Skeletal muscle tissue (tissue), 4 donors: ENCODE data around the gene SMOC2. TPM values are rescaled to one million over a fixed set of nuclear protein-coding genes. Genes with fewer than 3 reads are reported as not detected.

ENCODE experiments used
- H3K27ac ChIP-seq: one replicate; pipeline ENCODE4 v1.7.0; 2013; ENCODE audit warnings: mild to moderate bottlenecking, low read depth, low read length, inconsistent platforms
- H3K27me3 ChIP-seq, 3 donors: one replicate each; pipeline ENCODE4 v1.7.0; 2013; ENCODE audit warnings: low read length in 3 of 3; ENCODE audit not compliant: control insufficient read depth in 3 of 3, insufficient read depth in 3 of 3
- H3K36me3 ChIP-seq, 3 donors: one replicate each; pipeline ENCODE4 v1.7.0; 2013; ENCODE audit warnings: low read length in 3 of 3; ENCODE audit not compliant: control insufficient read depth in 3 of 3, insufficient read depth in 3 of 3
- H3K4me1 ChIP-seq, 3 donors: one replicate each; pipeline ENCODE4 v1.7.0; 2013; ENCODE audit warnings: low read length in 3 of 3, mild to moderate bottlenecking in 3 of 3; ENCODE audit not compliant: control insufficient read depth in 3 of 3, insufficient read depth in 3 of 3
- H3K4me3 ChIP-seq, 3 donors: one replicate each; pipeline ENCODE4 v1.7.0; 2013; ENCODE audit warnings: low read length in 3 of 3
- H3K9ac ChIP-seq, 3 donors: one replicate each; pipeline ENCODE4 v1.7.0; 2013; ENCODE audit warnings: low read length in 3 of 3, mild to moderate bottlenecking in 3 of 3, moderate library complexity in 2 of 3, low read depth in 1 of 3
- H3K9me3 ChIP-seq, 3 donors: one replicate each; pipeline ENCODE4 v1.7.0; 2013; ENCODE audit warnings: low read length in 3 of 3; ENCODE audit not compliant: control insufficient read depth in 3 of 3
- total RNA-seq: library from RNA; depleted of rRNA; stranded (reverse); fragments of >200 nt; gene quantifications from one replicate; pipeline ENCODE4 v1.2.3, GENCODE V29; 2014
- donor health status: Osteomylitis.

Gene SMOC2
- total RNA-seq, 1 donor from 2014 or later = 26.6 TPM

DNA sequence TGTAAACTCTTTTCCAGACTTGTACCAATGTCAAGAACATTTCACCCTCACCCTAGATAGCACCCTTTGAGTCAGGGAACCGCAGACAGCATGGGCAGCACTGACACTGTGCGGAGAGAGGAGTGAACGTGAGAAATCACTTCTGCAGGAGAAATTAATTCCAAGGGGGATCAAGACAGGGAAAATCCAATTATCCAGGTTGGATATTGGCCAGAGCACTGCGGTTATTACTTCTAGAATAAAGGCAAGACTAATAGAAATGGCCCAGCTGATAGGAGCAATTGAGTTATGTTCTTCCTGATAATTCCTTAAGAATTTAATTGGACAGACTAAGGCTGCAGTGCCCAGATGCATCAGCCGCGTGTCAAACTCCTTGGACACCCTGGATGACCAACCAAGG is 179.6 kb downstream of the SMOC2 start:
- Histone ChIP-seq H3K27me3 (peaks cover 0 to 5% (median 0%) of the 10 kb centered on the region in 3 donors), H3K9ac (no peak overlapping the region), H3K4me1 (peaks cover 0 to 9% (median 3%) of the 10 kb centered on the region in 3 donors), H3K36me3 (peaks cover 0 to 2% (median 0%) of the 10 kb centered on the region in 3 donors), H3K9me3 (no peaks in the 10 kb centered on the region), H3K27ac (no peak overlapping the region), H3K4me3 (no peak overlapping the region)

DNA sequence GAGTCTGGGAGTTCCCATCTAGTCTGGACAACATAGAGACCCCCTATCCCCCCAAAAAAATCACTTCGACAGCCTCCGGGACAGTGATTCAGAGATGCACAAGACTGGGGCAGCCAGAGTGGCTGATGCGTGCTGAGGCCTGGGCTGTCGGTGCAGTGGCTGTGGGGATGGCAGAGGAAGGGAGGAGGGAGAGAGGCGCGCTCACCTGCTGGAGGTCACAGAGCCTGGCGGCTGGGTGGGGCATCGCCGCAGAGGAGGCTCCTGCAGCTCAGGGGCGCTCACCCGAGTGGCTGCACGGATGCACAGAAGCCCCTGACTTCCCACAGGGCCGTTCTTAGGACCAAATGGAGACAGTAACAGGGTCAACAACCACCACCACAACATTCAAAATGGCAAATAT is 182.8 kb downstream of the SMOC2 start:
- peaks cover 0 to 4% (median 0%) of the 10 kb centered on the region in 3 donors for H3K4me1 ChIP-seq

DNA sequence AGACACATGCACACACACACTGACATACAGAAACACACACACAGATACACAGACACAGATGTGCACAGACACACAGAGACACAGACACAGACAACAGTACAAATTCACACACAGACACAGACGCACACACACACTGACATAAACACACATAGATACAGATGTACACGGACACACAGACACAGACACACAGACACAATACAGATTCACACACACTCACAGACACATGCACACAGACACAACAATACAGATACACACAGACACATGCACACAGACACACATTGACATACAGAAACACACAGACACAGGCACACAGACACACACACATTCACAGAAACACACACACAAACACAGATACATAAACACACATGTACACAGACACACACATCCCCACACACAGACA is 183.6 kb downstream of the SMOC2 start:
- H3K4me1 ChIP-seq = peaks cover 0 to 3% (median 0%) of the 10 kb centered on the region in 3 donors
- no peak overlapping the region for H3K27ac ChIP-seq
- peaks cover 0 to 2% (median 0%) of the 10 kb centered on the region in 3 donors for H3K36me3 ChIP-seq
- no peak overlapping the region for H3K9ac ChIP-seq
- H3K9me3 ChIP-seq = no peaks in the 10 kb centered on the region
- H3K27me3 ChIP-seq = peaks cover 0 to 5% (median 0%) of the 10 kb centered on the region in 3 donors
- H3K4me3 ChIP-seq = no peak overlapping the region

More for the DNA sequence above, 182.8 kb downstream of the SMOC2 start:
- peaks cover 0 to 5% (median 0%) of the 10 kb centered on the region in 3 donors for H3K27me3 ChIP-seq
- peaks cover 0 to 2% (median 0%) of the 10 kb centered on the region in 3 donors for H3K36me3 ChIP-seq
- H3K9me3 ChIP-seq = no peaks in the 10 kb centered on the region
- H3K27ac ChIP-seq = no peak overlapping the region
- H3K4me3 ChIP-seq = no peak overlapping the region
- no peak overlapping the region for H3K9ac ChIP-seq

DNA sequence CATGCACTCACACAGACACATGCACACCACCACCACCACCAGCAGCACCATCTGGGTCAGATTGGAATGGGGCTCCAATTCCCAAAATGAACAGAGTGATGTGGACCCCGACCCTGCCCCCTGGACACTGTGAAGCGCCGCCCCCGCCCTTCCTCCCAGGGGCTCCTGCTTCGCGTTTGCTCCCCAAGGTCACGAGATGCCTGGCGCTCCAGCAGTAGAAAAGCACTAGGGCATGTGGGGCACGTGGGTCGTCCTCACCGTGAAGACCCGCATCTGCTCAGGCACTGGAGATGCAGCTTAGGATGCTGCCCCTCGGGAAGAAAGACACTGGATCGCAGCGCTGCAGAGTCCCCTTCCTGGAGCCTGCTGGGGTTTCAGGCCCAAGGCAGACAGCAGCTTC is 184.0 kb downstream of the SMOC2 start:
- no peaks in the 10 kb centered on the region for H3K4me1 ChIP-seq
- H3K9me3 ChIP-seq = no peaks in the 10 kb centered on the region
- peaks cover 0 to 2% (median 0%) of the 10 kb centered on the region in 3 donors for H3K36me3 ChIP-seq
- H3K4me3 ChIP-seq = no peak overlapping the region
- peaks cover 0 to 5% (median 0%) of the 10 kb centered on the region in 3 donors for H3K27me3 ChIP-seq
- no peak overlapping the region for H3K9ac ChIP-seq
- H3K27ac ChIP-seq = no peak overlapping the region

DNA sequence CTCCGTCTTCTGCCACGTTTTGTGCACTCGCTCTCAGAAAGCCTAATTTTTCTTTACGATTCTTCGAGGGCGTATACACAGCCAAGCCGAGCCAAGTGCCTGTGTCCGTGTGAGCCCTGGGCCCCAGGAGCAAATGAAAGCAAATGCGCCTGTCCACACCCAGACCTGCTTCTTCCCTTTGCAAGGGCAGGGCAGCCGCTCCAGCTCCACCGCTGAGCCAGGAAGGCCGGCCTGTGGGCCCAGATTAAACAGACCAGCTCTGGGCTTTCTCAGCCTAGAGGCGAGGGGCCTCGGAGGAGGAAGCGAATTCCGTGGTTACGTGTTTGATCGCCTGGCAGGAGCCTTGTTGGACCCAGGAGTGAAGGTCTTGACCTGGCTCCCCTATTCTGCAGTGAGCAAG is 184.6 kb downstream of the SMOC2 start:
- no peaks in the 10 kb centered on the region for H3K9me3 ChIP-seq
- peaks cover 0 to 5% (median 0%) of the 10 kb centered on the region in 3 donors for H3K27me3 ChIP-seq
- no peak overlapping the region for H3K27ac ChIP-seq
- peaks cover 0 to 2% (median 0%) of the 10 kb centered on the region in 3 donors for H3K36me3 ChIP-seq
- H3K9ac ChIP-seq = no peak overlapping the region
- no peak overlapping the region for H3K4me3 ChIP-seq
- no peaks in the 10 kb centered on the region for H3K4me1 ChIP-seq

DNA sequence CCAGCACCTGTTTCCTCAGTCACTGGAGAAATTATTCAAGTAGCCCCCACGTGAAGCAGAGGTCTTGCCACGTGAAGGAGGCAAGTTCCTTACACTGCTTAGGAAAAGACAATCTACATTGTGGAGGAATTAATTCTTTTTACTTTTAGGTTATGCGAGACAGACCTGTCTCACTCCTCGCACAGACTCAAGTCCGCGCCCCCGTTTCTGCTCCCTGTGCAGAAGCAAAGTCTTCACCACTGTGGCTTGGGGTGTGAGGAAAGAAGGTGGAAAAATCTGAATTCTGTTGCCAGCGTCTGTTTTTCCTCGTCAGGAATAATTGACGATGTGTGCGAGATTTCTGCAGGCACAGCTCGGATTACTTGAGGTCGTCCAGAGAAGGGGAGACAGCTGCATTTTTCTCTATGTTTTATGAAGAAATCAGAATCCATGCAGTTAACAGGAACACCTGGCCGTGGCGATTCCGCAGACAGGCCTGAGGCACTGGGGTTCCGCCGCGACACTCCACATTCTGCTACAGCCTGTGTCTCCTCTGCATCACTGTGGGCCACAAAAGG is 185.1 kb downstream of the SMOC2 start:
- H3K4me1 ChIP-seq = no peaks in the 10 kb centered on the region
- no peak overlapping the region for H3K4me3 ChIP-seq
- no peaks in the 10 kb centered on the region for H3K9me3 ChIP-seq
- H3K9ac ChIP-seq = no peak overlapping the region
- no peak overlapping the region for H3K27ac ChIP-seq
- peaks cover 0 to 2% (median 0%) of the 10 kb centered on the region in 3 donors for H3K36me3 ChIP-seq
- peaks cover 0 to 5% (median 0%) of the 10 kb centered on the region in 3 donors for H3K27me3 ChIP-seq

DNA sequence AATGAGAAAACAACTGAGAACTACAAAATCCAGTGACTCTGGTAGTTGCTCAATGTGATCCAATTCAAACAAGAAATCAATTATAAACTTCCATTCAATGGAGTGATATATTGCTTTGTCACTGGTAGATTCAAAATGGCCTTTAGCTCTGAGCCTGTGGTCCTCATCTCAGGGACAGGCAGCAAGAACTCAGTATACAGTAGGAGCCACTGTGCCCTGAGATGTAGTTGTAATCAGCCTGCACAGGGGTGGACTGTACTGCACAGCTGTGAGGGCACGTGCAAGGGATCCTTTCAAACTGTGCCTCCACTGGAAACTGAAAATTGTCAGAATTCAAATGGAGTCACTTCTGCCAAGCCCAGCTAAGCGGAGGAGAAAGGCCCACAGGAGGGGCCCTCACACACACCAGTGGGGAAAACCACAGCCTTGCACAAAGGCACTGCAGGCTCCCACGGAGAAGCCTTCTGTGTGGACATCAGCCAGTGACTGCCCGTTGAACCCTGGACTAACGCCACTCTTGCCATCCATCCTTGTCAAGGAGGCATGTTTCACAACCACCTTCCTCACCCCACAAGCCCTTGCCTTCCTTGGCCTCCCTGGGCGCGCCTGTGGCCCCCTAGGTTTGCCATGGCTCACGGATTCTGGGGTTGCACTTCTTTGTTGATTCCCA is 186.7 kb downstream of the SMOC2 start:
- Histone ChIP-seq H3K4me3 (no peak overlapping the region), H3K9me3 (no peaks in the 10 kb centered on the region), H3K9ac (no peak overlapping the region), H3K36me3 (peaks cover 0 to 2% (median 0%) of the 10 kb centered on the region in 3 donors), H3K27ac (no peak overlapping the region), H3K4me1 (no peaks in the 10 kb centered on the region), H3K27me3 (peaks cover 0 to 1% (median 0%) of the 10 kb centered on the region in 3 donors)

DNA sequence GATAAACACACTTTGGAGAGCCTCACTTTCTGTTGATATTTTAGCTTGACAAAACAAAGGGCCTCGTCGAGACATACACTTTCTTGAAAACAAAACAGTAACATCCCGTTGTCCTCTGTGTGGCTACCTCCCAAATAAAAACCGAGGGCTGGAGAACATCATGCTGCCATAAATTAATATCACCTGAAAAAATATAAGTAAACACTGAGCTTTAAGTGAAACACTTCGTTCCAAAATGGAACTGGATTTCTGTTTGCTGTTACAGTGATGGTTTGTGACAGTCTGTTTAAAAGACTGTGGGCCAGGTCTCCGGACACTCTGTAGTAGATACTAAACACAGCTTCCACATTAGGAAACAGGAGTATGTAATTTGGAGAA is 187.2 kb downstream of the SMOC2 start:
- Histone ChIP-seq H3K27ac (no peak overlapping the region), H3K4me3 (no peak overlapping the region), H3K9ac (no peak overlapping the region), H3K36me3 (peaks cover 0 to 2% (median 0%) of the 10 kb centered on the region in 3 donors), H3K9me3 (no peaks in the 10 kb centered on the region), H3K27me3 (no peaks in the 10 kb centered on the region), H3K4me1 (no peaks in the 10 kb centered on the region)

DNA sequence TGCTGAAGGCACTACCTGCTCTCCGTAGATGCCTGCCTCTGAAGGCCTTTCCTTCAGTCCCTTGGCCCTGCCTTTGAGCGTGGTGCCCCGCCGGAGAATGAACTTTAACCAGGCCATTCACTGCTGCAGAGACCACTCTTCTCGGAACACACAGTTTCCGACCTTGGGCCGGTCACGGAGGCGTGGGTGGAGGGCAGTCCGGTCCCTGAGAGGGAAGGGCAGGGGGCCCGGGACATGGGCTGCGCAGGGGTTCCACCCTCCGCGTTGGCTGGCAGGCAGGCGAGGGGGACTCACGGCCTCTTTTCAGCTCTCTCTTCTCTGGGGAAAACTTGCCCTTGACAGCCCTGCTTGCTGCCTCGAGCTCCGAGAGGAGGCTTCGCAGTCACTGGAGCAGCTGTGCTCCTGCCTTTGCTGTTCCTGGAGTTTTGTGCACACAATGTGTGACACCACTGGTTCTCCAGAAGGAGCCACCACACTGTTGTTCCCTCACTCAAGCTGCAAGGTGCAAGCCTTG is 187.8 kb downstream of the SMOC2 start:
- no peaks in the 10 kb centered on the region for H3K27me3 ChIP-seq
- H3K9ac ChIP-seq = no peak overlapping the region
- no peaks in the 10 kb centered on the region for H3K9me3 ChIP-seq
- H3K4me1 ChIP-seq = no peaks in the 10 kb centered on the region
- H3K4me3 ChIP-seq = no peak overlapping the region
- H3K27ac ChIP-seq = no peak overlapping the region
- H3K36me3 ChIP-seq = peaks cover 0 to 2% (median 0%) of the 10 kb centered on the region in 3 donors

DNA sequence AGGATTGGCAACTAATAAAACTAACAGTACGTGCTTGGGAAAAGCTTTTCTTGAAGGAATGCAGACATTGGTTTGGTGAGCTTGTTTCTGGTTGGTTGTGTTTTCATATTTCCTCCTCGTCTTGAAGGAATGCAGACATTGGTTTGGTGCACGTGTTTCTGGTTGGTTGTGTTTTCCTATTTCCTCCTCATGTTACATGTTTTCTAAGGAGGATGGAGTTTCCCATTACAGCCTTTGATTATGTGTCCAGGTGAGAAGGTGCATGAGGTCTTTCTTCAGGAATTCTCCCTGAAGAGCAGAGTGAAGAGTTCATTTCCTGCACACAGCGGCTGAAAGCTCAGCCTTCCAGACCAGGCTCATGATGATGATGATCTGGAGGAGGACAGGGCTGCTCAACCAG is 190.6 kb downstream of the SMOC2 start:
- H3K27ac ChIP-seq = no peak overlapping the region
- peaks cover 3 to 7% (median 4%) of the 10 kb centered on the region in 3 donors for H3K4me1 ChIP-seq
- H3K4me3 ChIP-seq = no peak overlapping the region
- no peaks in the 10 kb centered on the region for H3K9me3 ChIP-seq
- no peaks in the 10 kb centered on the region for H3K36me3 ChIP-seq
- no peak overlapping the region for H3K9ac ChIP-seq
- H3K27me3 ChIP-seq = no peaks in the 10 kb centered on the region
